ENCODE measurements around the gene NUP50. TPM values are rescaled to one million over a fixed set of nuclear protein-coding genes. Genes with fewer than 3 reads are reported as not detected.

The NUP50 gene
- total RNA-seq, 3 donors from 2014 or later (not counting 1 experiment from before 2014, with no cell fraction given): 63.9 to 99.4 (median 98.6) TPM

- Histone ChIP-seq H3K9me3 (ENCODE audit: control insufficient read depth, insufficient read depth, low read length) (no peaks in the 10 kb centered on the region), H3K36me3 (ENCODE audit: control insufficient read depth, insufficient read depth, low read length) (peaks cover 34% of the 10 kb centered on the region), H3K4me3 (ENCODE audit: low read length) (no peak overlapping the region), H3K27me3 (ENCODE audit: control insufficient read depth, insufficient read depth, low read length) (no peaks in the 10 kb centered on the region), H3K27ac (ENCODE audit: low read length) (no peak overlapping the region), H3K4me1 (ENCODE audit: control insufficient read depth, insufficient read depth, low read length) (no peaks in the 10 kb centered on the region)
- 99% methylated on average over 20 of the region's 20 CpGs for WGBS (ENCODE audit: insufficient coverage)
- ATAC-seq: no peak
- Mint-ChIP-seq H3K4me3 (no peak overlapping the region), H3K36me3 (no peaks in the 10 kb centered on the region), H3K27ac (no peak overlapping the region), H3K4me1 (peaks cover 0 to 6% of the 10 kb centered on the region in 2 donors), H3K9me3 (no peaks in the 10 kb centered on the region), H3K27me3 (ENCODE audit: low read depth in 2 of 2) (no peaks in the 10 kb centered on the region)
- TF ChIP-seq CTCF (IDR thresholded peaks at IDR 0.05): no peak
- intact Hi-C loops (cut with micrococcal nuclease): no loop called here
- no peak for DNase-seq
These were observed 41.7 kb downstream of the NUP50 start for GRCh38 chr22:45205276-45205925.

GRCh38 chr22:45206233-45206632, 42.5 kb downstream of the NUP50 start:
- H3K4me3 ChIP-seq (ENCODE audit: low read length): no peak overlapping the region
- peaks cover 34% of the 10 kb centered on the region for H3K36me3 ChIP-seq (ENCODE audit: control insufficient read depth, insufficient read depth, low read length)

GRCh38 chr22:45207533-45207932, 43.8 kb downstream of the NUP50 start:
- Mint-ChIP-seq H3K36me3 (no peaks in the 10 kb centered on the region), H3K4me3 (no peak overlapping the region), H3K9me3 (no peaks in the 10 kb centered on the region), H3K4me1 (peaks cover 0 to 6% of the 10 kb centered on the region in 2 donors), H3K27me3 (ENCODE audit: low read depth in 2 of 2) (no peaks in the 10 kb centered on the region), H3K27ac (no peak overlapping the region)
- intact Hi-C loops (cut with micrococcal nuclease): no loop called here
- DNase-seq (no peak), ATAC-seq (no peak)
- Histone ChIP-seq H3K4me1 (ENCODE audit: control insufficient read depth, insufficient read depth, low read length) (no peaks in the 10 kb centered on the region), H3K9me3 (ENCODE audit: control insufficient read depth, insufficient read depth, low read length) (no peaks in the 10 kb centered on the region), H3K27ac (ENCODE audit: low read length) (no peak overlapping the region), H3K36me3 (ENCODE audit: control insufficient read depth, insufficient read depth, low read length) (peaks cover 34% of the 10 kb centered on the region), H3K4me3 (ENCODE audit: low read length) (no peak overlapping the region), H3K27me3 (ENCODE audit: control insufficient read depth, insufficient read depth, low read length) (no peaks in the 10 kb centered on the region)
- no peak for TF ChIP-seq CTCF (IDR thresholded peaks at IDR 0.05)
- WGBS (ENCODE audit: insufficient coverage): 96% methylated on average over 13 of the region's 13 CpGs

More at GRCh38 chr22:45206233-45206632, 42.5 kb downstream of the NUP50 start:
- ATAC-seq (no peak), DNase-seq (no peak)
- TF ChIP-seq CTCF (IDR thresholded peaks at IDR 0.05): no peak
- no peak overlapping the region for H3K27ac ChIP-seq (ENCODE audit: low read length)
- H3K27ac Mint-ChIP-seq: no peak overlapping the region
- 95% methylated on average over 6 of the region's 6 CpGs for WGBS (ENCODE audit: insufficient coverage)
- no peaks in the 10 kb centered on the region for H3K27me3 Mint-ChIP-seq (ENCODE audit: low read depth in 2 of 2)
- H3K4me3 Mint-ChIP-seq: no peak overlapping the region
- peaks cover 0 to 6% of the 10 kb centered on the region in 2 donors for H3K4me1 Mint-ChIP-seq
- H3K27me3 ChIP-seq (ENCODE audit: control insufficient read depth, insufficient read depth, low read length): no peaks in the 10 kb centered on the region
- intact Hi-C loops (cut with micrococcal nuclease): no loop called here
- H3K9me3 Mint-ChIP-seq: no peaks in the 10 kb centered on the region
- H3K4me1 ChIP-seq (ENCODE audit: control insufficient read depth, insufficient read depth, low read length): no peaks in the 10 kb centered on the region
- no peaks in the 10 kb centered on the region for H3K36me3 Mint-ChIP-seq
- no peaks in the 10 kb centered on the region for H3K9me3 ChIP-seq (ENCODE audit: control insufficient read depth, insufficient read depth, low read length)

All from natural killer cell (primary cell).